Bronchial epithelial cell (primary cell): ENCODE data around the gene FAM184A. TPM values are rescaled to one million over a fixed set of nuclear protein-coding genes. Genes with fewer than 3 reads are reported as not detected.

Experiments used
- DNase-seq: peaks from one replicate; pipeline ENCODE4 v3.0.0-alpha.2; 2010; ENCODE audit warnings: low read depth
- FAIRE-seq: peaks from 2 replicates; lab custom pipeline; 2011; peaks lifted over from hg19 to GRCh38; lab: Jason Lieb, UNC
- H3K27me3 ChIP-seq: 2 replicates; pipeline ENCODE4 v1.5.1; 2011; ENCODE audit warnings: low read length; ENCODE audit not compliant: control insufficient read depth, insufficient read depth
- H3K36me3 ChIP-seq: 2 replicates; pipeline ENCODE4 v1.5.1; 2011; ENCODE audit warnings: low read length; ENCODE audit not compliant: control insufficient read depth, insufficient read depth
- H3K4me3 ChIP-seq: 2 replicates; pipeline ENCODE4 v1.5.1; 2011; ENCODE audit warnings: mild to moderate bottlenecking, low read depth, low read length, control low read depth
- CTCF ChIP-seq: IDR thresholded peaks from 2 replicates; pipeline ENCODE4 v1.5.1; 2011; ENCODE audit warnings: mild to moderate bottlenecking, moderate library complexity, low read length, control low read depth, inconsistent platforms; ENCODE audit not compliant: insufficient read depth, severe bottlenecking
- total RNA-seq: library from RNA; depleted of rRNA; stranded (reverse); fragments of >200 nt; gene quantifications from 2 replicates; pipeline ENCODE4 v1.2.1, GENCODE V29; 2014

FAM184A gene
- total RNA-seq, 1 donor from 2014 or later: under 0.01 TPM

- Histone ChIP-seq H3K36me3 (no peaks in the 10 kb centered on the region), H3K27me3 (no peaks in the 10 kb centered on the region), H3K4me3 (no peak overlapping the region)
- FAIRE-seq (no peak), DNase-seq (no peak)
- no peak for TF ChIP-seq CTCF
Observed at GRCh38 chr6:119036081-119036480, 42.4 kb downstream of the FAM184A start.

GRCh38 chr6:119035459-119035858 is 43.0 kb downstream of the FAM184A start:
- DNase-seq (no peak), FAIRE-seq (no peak)
- Histone ChIP-seq H3K4me3 (no peak overlapping the region), H3K27me3 (no peaks in the 10 kb centered on the region), H3K36me3 (no peaks in the 10 kb centered on the region)
- no peak for TF ChIP-seq CTCF

- Histone ChIP-seq H3K27me3 (no peaks in the 10 kb centered on the region), H3K4me3 (no peak overlapping the region), H3K36me3 (no peaks in the 10 kb centered on the region)
- no peak for FAIRE-seq
- DNase-seq: no peak
- no peak for TF ChIP-seq CTCF
Observed at GRCh38 chr6:119034827-119035458, 43.5 kb downstream of the FAM184A start.

GRCh38 chr6:119032428-119032827 is 46.0 kb downstream of the FAM184A start:
- no peak for TF ChIP-seq CTCF
- DNase-seq (no peak), FAIRE-seq (no peak)

GRCh38 chr6:119030759-119031158 is 47.7 kb downstream of the FAM184A start:
- Histone ChIP-seq H3K36me3 (no peaks in the 10 kb centered on the region), H3K27me3 (no peaks in the 10 kb centered on the region), H3K4me3 (no peak overlapping the region)
- FAIRE-seq (no peak), DNase-seq (no peak)
- TF ChIP-seq CTCF: no peak

More at GRCh38 chr6:119032428-119032827, 46.0 kb downstream of the FAM184A start:
- H3K36me3 ChIP-seq: no peaks in the 10 kb centered on the region
- H3K4me3 ChIP-seq: no peak overlapping the region
- H3K27me3 ChIP-seq: no peaks in the 10 kb centered on the region

- FAIRE-seq (no peak), DNase-seq (no peak)
- no peaks in the 10 kb centered on the region for H3K36me3 ChIP-seq
- TF ChIP-seq CTCF: no peak
- no peak overlapping the region for H3K4me3 ChIP-seq
- no peaks in the 10 kb centered on the region for H3K27me3 ChIP-seq
Observed at GRCh38 chr6:119028091-119028490, 50.4 kb downstream of the FAM184A start.
